T-helper 1 cell (primary cell): Measurements from ENCODE around the gene MAPK8IP3.

Experiments
- DNase-seq, 5 donors: peaks; one replicate each; pipeline ENCODE4 v3.0.0-alpha.2; 2012 to 2020

MAPK8IP3 gene

DNA sequence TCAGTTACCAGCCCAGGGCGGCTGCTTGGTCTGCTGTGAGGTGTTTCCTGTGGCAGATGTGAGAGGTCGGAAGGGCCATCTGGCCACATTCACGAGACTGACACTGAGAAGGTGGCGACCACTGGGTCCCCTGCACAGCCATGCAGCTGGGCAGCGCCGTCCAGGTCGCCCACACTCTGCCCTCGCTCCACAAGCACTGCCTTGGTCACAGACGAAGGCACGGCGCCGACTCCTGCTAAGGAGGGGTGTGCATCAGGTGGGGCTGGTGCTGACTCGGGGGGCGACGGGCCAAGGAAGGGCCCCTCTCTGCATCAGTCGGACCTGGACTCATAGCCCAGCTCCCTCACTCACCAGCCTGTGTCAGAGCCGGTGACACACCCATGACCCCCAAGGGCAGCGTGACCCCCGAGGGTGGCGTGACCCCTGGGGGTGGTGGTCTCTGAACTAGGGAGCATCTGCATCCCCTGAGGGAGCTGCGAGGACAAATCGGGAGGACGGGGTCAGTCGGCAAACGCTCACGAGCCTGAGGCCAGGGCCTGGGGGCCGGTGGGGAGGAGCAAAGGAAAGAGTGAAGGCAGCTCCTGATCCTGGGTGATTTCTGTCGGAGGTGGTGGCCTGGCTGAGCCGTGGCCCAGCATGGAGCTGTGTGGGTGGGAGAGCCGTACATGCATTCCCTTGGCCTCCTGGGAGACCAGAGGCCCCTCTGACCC lies 34.9 kb downstream of the MAPK8IP3 start:
- DNase-seq, result no peak

DNA sequence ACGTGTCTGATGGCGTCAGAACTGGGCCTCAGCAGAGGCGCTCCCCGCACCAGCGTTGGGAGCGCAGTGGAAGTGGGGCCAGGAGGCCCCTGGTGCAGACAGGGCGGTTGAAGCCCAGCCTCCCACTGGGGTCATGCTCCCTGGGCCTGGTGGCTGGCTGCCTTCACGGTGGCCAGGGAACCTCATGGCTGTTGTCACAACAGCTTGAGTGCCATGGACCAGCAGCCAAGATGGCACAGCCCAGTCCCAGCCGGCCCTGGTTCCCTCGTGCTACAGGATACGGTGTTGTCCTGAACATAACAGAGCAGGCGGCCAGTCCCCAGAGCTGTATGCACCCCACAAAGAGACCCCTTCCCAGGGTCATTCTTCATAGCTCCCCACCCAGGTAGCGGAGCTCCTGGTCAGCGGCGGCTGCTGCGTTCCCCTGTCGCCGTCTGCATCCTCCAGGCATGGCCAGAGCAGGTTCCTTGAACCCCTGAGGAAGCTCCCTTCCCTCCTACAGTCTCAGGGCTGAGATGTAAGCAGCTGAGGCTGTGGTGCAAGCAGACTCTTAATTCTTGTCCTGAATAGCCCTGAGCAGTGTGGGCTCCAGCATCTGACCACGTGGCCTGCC lies 35.7 kb downstream of the MAPK8IP3 start:
- DNase-seq, result no peak

DNA sequence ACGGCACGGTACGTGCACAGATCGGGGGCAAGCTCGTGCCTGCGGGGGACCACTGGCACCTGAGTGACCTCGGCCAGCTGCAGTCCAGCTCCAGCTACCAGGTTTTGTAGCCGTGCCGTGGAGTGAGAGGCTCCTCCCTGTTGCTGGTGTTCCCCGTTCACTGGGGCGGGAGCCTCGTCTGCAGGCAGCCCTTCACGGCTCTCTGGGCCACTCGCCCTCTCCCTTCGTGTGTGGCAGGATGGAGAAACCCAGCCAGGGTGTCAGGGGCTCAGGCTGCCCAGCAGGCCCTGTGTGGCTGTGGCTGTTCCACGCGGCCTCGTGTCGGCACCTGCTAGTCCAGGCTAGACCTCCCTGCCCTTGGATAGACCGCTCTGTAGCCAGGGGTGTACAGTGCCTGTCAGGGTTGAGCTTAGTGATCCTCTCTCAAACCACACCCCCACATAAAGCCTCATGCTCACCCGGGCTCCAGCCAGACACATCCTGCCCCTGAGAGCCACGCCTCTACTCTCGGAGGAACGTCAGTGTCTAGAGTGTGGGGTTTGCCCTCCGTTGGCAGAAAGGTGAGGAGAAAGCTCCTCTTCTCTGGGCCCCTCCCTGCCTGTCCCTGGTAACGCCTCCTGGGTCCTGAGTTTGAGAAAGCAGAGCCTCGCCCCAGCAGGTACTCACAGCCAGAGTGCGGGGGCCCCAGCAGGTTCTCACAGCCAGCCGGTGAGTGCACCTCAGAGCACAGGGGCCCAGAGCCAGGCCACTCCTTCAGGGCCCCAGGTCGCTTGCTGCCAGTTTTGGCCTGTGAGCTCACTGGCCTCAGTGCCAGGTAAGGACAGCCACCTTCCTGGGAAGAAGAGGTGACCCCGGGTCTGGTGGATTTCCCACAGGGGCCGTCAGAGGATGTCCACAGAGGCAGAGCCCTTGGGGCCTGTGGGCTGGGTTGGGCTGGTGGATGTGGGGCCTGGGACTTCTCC lies 37.7 kb downstream of the MAPK8IP3 start:
- no peak for DNase-seq

- no peak for DNase-seq
Observed at GRCh38 chr16:1744338-1744840, 38.4 kb downstream of the MAPK8IP3 start.

GRCh38 chr16:1745181-1745899 lies 39.3 kb downstream of the MAPK8IP3 start:
- no peak for DNase-seq

DNA sequence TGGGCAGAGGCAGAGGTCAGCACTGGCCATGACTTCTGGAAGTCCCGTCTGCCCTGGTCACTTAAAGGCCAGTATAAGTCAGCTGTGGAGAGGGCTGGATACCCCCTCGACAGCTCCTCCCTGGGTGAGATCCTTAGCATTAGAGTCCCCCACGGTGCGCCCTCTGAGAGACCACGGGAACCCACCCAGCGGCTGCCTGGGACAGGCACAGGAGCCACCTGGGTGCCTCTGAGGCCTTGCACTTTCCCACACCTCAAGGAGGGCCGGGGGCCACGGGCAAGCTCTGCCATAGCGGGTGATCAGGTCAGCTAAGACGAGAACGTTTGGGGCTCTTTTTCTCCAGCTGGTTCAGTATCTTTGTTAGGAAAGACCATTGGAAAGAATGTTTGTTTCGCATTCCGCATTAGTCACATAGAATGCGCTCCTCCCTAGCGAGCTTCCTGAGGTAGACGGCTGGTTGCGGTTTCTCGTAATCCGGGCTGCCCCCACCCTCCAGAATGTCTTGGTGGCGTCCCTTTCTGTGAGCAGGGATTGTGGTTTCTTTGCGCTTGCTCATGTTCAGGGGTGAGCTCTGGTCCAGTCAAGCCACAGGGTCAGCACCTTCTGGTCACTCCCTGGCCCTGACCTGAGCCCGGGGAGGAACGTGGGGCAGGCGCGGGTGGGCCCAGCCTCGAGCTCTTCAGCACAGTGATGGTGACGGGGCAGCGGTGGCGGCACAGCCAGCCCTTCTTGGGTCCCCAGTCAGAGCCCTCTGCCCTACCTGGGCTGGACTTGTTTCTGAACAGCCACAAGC lies 40.1 kb downstream of the MAPK8IP3 start:
- DNase-seq, result no peak

GRCh38 chr16:1746693-1747195 lies 40.7 kb downstream of the MAPK8IP3 start:
- DNase-seq, result no peak

DNA sequence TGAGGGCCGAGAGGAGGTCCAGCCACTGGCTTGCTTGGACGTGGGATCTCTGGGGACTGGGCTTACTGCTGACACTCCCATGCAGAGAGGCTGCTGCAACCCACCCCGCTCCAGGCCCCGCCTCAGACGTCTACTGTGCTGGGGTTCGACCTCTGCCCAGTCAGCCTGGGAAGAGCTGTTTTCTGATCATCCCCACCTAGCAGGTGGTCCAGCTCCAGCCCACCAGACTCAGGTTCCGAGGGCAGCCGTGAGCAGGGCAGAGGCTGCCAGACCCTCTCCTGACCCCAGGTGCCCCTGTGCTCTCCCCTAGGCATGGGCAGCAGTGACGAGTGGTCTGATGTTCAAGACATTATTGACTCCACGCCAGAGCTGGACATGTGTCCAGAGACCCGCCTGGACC lies 41.9 kb downstream of the MAPK8IP3 start:
- no peak for DNase-seq

DNA sequence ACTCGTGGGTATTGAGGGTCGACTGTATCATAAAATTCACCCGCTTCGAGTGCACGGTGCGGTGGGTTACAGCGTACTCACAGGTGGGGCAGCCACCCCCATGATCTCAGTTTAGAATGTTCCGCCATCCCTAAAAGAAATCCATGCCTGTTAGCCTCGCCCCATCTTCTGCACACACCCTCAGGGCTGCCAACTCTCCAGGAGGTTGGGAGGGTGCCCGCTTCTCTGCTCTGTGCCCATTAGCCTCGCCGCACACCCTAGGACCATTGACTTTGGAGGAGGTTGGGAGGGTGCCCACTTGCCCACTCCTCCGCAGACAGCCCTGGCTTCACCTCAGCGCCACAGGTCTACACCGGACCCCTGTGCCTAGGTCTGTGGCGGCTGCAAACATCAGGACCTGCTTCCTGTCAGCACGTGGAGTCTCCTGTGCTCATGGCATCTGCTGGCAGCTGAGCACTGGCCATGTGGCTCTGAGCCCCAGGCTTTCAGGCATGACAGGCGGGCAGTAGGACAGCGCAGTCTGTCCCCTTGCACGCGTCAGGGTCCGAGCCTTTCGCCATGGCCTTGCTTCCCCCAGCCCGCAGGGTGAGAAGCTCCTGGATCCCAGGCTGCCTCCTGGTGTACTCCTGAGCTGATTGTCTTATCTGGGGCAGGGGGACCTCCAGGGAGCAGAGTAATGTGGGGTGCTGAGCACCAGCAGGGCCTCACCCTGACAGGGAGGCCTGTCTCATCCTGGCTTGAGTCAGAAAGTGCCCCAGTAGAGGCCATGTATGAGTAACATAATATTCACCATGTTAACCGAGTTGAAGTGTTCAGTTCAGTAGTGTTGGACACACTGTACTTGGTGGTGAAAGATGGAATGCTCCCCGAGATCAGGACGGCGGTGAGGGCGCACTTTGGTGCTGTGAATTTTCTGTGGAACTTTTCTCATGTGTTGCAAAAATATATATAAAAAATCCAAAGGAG lies 43.4 kb downstream of the MAPK8IP3 start:
- DNase-seq, result no peak

GRCh38 chr16:1751946-1752345 lies 46.0 kb downstream of the MAPK8IP3 start:
- DNase-seq, result no peak

DNA sequence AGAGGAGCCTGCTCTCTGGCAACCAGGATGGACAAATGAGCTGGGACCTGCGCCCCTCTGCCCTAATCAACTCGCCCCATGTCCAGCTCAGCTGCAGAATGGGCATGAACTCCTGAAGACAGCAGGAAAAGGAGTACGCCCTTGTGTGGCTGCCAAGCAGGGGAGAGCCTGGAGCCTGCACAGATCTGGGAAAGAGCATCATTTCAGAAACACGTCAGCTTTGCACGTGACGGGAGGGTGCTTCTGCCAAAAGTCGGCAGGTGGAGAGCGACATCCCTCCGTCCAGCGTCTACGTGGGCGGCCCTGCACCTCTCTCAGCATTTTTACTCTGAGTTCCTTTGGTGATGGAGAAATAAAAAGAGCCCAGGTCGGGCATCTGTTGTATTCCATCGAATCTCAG lies 46.9 kb downstream of the MAPK8IP3 start:
- DNase-seq, result no peak

GRCh38 chr16:1754204-1754603 lies 48.2 kb downstream of the MAPK8IP3 start:
- DNase-seq, result no peak

GRCh38 chr16:1757714-1758461 lies 51.9 kb downstream of the MAPK8IP3 start:
- DNase-seq, result no peak

- no peak for DNase-seq
Observed at GRCh38 chr16:1758923-1759322, 52.9 kb downstream of the MAPK8IP3 start.

- DNase-seq, result no peak
Observed at GRCh38 chr16:1759511-1759910, 53.5 kb downstream of the MAPK8IP3 start.

DNA sequence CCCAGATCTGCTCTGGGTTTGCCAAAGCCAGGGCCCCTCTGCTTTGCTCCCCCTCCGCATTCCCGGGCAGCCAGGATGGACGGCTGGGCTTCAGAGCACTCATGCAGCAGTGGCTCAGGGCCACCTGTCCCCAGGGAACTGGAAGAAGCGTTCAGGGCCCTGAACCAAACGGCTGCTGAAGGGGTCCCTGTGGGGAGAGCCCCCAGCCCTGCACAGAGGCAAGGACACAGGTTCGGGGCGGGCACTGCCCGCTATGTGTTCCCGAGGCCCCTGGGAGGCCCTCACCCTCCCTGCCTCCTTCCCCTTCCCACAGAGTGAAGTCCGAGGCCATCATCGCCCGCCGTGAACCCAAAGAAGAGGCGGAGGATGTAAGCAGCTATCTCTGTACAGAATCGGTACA lies 54.9 kb downstream of the MAPK8IP3 start:
- DNase-seq, result no peak

DNA sequence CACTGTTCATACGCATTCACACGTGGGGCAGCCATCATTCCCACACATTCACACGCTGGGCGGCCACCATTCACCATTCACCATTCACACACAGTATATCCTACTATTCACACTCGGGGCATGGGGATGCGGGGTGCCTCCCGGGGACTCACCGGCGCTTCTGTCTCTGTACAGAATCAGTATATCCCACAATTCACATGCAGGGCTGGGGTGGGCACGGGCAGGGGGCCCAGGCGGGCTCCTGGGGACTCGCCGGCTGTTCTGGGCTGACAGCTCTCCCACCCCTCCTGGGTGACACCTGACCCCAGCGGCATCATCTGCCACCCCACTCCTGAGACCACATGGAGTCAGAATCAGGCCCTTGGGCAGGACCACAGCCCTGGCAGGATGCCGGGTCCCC lies 55.8 kb downstream of the MAPK8IP3 start:
- DNase-seq, result no peak

DNA sequence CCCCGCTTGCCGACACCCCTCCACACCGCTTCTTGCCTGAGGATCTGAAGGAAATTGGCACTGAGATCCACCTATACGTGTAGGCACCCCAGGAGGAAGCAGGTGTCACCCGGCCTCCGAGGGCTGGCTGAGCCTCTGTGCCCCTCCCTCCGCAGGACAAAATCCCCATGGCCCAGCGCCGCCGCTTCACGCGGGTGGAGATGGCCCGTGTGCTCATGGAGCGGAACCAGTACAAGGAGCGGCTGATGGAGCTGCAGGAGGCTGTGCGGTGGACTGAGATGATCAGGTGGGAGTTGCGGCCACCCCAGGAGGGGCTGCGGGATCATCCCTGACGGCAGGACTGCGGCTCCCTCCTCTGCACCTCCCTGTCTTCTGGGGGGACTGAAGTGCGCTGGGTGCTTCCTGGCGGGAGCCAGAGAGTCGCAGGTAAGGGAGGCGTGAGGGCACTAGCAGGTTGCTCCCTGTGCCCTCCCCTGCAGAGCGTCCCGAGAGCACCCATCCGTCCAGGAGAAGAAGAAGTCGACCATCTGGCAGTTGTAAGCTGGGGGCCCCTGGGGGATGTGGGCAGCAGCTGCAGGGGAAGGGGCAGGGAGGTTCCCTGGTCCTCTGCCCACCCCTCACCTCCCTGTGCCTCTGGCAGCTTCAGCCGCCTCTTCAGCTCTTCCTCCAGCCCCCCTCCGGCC lies 56.3 kb downstream of the MAPK8IP3 start:
- no peak for DNase-seq
